GM12878 (cell line): ENCODE data around the gene RAB43. TPM values are rescaled to one million over a fixed set of nuclear protein-coding genes. Genes with fewer than 3 reads are reported as not detected.

ENCODE experiments used
- CBFB ChIP-seq: IDR thresholded peaks from 2 replicates; pipeline ENCODE4 v1.6.1; 2016; ENCODE audit warnings: antibody characterized with exemption, low read depth
- NFIC ChIP-seq: IDR thresholded peaks from 2 replicates; pipeline ENCODE4 v1.6.1; 2012; ENCODE audit warnings: low read depth, mild to moderate bottlenecking, inconsistent platforms, low read length, moderate library complexity
- PAX5 ChIP-seq: IDR thresholded peaks from 2 replicates; pipeline ENCODE4 v1.6.1; 2011; ENCODE audit warnings: low read depth, low read length, borderline replicate concordance
- SIX5 ChIP-seq: IDR thresholded peaks from 2 replicates; pipeline ENCODE4 v1.6.1; 2011; ENCODE audit warnings: mild to moderate bottlenecking, low read depth, low read length, moderate library complexity; ENCODE audit not compliant: severe bottlenecking
- USF2 ChIP-seq: IDR thresholded peaks from 2 replicates; pipeline ENCODE4 v1.6.1; 2011; ENCODE audit warnings: low read depth, low read length, improper control_type of control experiment, borderline replicate concordance
- ZSCAN29 ChIP-seq: fragments of 450-650 bp; IDR thresholded peaks from 2 replicates; pipeline ENCODE4 v1.6.1; 2017; ENCODE audit warnings: mild to moderate bottlenecking, moderate library complexity
- polyA plus RNA-seq, 11 experiments: library from polyadenylated mRNA; depleted of rRNA in 4 of 11; unstranded in 6 of 11; stranded (reverse) in 5 of 11; fragments of >200 nt; fragmentation: Nextera tagmentation in 4 of 11; fragmentation: Illumina TruSeq in 1 of 11; extraction: Ambion mirVana in 4 of 11; extraction: Trizol in 1 of 11; gene quantifications; 1 replicate in 1 of 11; 2 replicates in 10 of 11; pipeline versions ENCODE4 v1.2.1 to v1.2.3, GENCODE V29; 2011 to 2016; ENCODE audit warnings: inconsistent platforms in 2 of 11, missing spikeins in 2 of 11, low read depth in 1 of 11
- total RNA-seq, 4 experiments: library from RNA; depleted of rRNA in 3 of 4; stranded (reverse); fragments of >200 nt in 3 of 4; fragmentation: Illumina TruSeq in 1 of 4; extraction: Trizol in 1 of 4; gene quantifications; 2 replicates each; pipeline versions ENCODE4 v1.2.1 to v1.2.3, GENCODE V29; 2013 to 2021
- TF ChIP-seq, protein P1 (sequence below): fragments of 450-650 bp; IDR thresholded peaks from 2 replicates; pipeline ENCODE4 v1.6.1; 2017; ENCODE audit warnings: mild to moderate bottlenecking, moderate library complexity
- TF ChIP-seq, protein P2 (sequence below): fragments of 450-650 bp; formaldehyde crosslinking; IDR thresholded peaks from 2 replicates; pipeline ENCODE4 v1.4.0; 2020; ENCODE audit warnings: mild to moderate bottlenecking, moderate library complexity

RAB43 gene
- total and polyA plus RNA-seq, 10 of the 15 experiments (the other 5 are each of a cell fraction or from before 2014, with no cell fraction given), result 0.08 to 14.0 (median 4.0) TPM

GRCh38 chr3:129118745-129119144 is 2.9 kb downstream of the RAB43 start (continued):
- TF ChIP-seq, protein P1, sequence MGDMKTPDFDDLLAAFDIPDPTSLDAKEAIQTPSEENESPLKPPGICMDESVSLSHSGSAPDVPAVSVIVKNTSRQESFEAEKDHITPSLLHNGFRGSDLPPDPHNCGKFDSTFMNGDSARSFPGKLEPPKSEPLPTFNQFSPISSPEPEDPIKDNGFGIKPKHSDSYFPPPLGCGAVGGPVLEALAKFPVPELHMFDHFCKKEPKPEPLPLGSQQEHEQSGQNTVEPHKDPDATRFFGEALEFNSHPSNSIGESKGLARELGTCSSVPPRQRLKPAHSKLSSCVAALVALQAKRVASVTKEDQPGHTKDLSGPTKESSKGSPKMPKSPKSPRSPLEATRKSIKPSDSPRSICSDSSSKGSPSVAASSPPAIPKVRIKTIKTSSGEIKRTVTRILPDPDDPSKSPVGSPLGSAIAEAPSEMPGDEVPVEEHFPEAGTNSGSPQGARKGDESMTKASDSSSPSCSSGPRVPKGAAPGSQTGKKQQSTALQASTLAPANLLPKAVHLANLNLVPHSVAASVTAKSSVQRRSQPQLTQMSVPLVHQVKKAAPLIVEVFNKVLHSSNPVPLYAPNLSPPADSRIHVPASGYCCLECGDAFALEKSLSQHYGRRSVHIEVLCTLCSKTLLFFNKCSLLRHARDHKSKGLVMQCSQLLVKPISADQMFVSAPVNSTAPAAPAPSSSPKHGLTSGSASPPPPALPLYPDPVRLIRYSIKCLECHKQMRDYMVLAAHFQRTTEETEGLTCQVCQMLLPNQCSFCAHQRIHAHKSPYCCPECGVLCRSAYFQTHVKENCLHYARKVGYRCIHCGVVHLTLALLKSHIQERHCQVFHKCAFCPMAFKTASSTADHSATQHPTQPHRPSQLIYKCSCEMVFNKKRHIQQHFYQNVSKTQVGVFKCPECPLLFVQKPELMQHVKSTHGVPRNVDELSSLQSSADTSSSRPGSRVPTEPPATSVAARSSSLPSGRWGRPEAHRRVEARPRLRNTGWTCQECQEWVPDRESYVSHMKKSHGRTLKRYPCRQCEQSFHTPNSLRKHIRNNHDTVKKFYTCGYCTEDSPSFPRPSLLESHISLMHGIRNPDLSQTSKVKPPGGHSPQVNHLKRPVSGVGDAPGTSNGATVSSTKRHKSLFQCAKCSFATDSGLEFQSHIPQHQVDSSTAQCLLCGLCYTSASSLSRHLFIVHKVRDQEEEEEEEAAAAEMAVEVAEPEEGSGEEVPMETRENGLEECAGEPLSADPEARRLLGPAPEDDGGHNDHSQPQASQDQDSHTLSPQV, result no peak
- TF ChIP-seq SIX5 (no peak), USF2 (no peak), CBFB (no peak), NFIC (no peak), ZSCAN29 (no peak), PAX5 (no peak)
- TF ChIP-seq, protein P2, sequence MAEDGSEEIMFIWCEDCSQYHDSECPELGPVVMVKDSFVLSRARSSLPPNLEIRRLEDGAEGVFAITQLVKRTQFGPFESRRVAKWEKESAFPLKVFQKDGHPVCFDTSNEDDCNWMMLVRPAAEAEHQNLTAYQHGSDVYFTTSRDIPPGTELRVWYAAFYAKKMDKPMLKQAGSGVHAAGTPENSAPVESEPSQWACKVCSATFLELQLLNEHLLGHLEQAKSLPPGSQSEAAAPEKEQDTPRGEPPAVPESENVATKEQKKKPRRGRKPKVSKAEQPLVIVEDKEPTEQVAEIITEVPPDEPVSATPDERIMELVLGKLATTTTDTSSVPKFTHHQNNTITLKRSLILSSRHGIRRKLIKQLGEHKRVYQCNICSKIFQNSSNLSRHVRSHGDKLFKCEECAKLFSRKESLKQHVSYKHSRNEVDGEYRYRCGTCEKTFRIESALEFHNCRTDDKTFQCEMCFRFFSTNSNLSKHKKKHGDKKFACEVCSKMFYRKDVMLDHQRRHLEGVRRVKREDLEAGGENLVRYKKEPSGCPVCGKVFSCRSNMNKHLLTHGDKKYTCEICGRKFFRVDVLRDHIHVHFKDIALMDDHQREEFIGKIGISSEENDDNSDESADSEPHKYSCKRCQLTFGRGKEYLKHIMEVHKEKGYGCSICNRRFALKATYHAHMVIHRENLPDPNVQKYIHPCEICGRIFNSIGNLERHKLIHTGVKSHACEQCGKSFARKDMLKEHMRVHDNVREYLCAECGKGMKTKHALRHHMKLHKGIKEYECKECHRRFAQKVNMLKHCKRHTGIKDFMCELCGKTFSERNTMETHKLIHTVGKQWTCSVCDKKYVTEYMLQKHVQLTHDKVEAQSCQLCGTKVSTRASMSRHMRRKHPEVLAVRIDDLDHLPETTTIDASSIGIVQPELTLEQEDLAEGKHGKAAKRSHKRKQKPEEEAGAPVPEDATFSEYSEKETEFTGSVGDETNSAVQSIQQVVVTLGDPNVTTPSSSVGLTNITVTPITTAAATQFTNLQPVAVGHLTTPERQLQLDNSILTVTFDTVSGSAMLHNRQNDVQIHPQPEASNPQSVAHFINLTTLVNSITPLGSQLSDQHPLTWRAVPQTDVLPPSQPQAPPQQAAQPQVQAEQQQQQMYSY (CRISPR knock-in tag), result no peak
